GM12878 (cell line): Measurements from ENCODE around the gene GMCL1. TPM values are rescaled to one million over a fixed set of nuclear protein-coding genes. Genes with fewer than 3 reads are reported as not detected.

Experiments used
- ATAC-seq: fragments of 200-7000 bp; cut with Tn5 transposase; 3 replicates; pipeline ENCODE4 v1.9.1; 2020; ENCODE audit warnings: mild to moderate bottlenecking, moderate library complexity
- BruUV-seq: library from RNA; stranded (reverse); fragments of 400-500 nt; replicated peaks from 2 replicates; lab custom pipeline; 2021; lab: Mats Ljungman, UMichigan
- CTCF ChIA-PET: fragments of 300-600 bp; sonication (Branson Sonifier 250); formaldehyde crosslinking; extraction: SDS; loops from one replicate; lab custom pipeline; 2021; ENCODE audit warnings: inconsistent platforms; lab: Yijun Ruan, JAX
- POLR2A ChIA-PET: fragments of 350-600 bp; formaldehyde crosslinking; extraction: SDS; loops from one replicate; lab custom pipeline; 2021; ENCODE audit warnings: inconsistent platforms; lab: Charles Lee
- RAD21 ChIA-PET: fragments of 300-600 bp; sonication (Branson Sonifier 250); formaldehyde crosslinking; loops from one replicate; lab custom pipeline; 2023; ENCODE audit warnings: antibody characterized with exemption; ENCODE audit not compliant: unreplicated experiment; lab: Charles Lee
- SMC1A ChIA-PET: fragments of 300-600 bp; sonication (Branson Sonifier 250); formaldehyde crosslinking; loops from one replicate; lab custom pipeline; 2023; ENCODE audit not compliant: unreplicated experiment, uncharacterized antibody; lab: Charles Lee
- DNase-seq: peaks from one replicate; pipeline ENCODE4 v3.0.0-alpha.2; 2011; ENCODE audit warnings: low read depth, low spot score
- FAIRE-seq: peaks from 3 replicates; lab custom pipeline; 2011; peaks lifted over from hg19 to GRCh38; lab: Jason Lieb, UNC
- H2AFZ ChIP-seq: 2 replicates; pipeline ENCODE4 v1.6.0; 2011; ENCODE audit warnings: low read depth, low read length, control low read depth; ENCODE audit not compliant: control insufficient read depth
- H3K27ac ChIP-seq: 2 replicates; pipeline ENCODE4 v1.5.1; 2011; ENCODE audit warnings: control low read depth; ENCODE audit not compliant: control insufficient read depth, insufficient read depth
- H3K27me3 ChIP-seq, 2 experiments: replicated peaks in 1 of 2; 2 replicates each; pipeline versions ENCODE4 v1.6.0 to v1.6.1; 2011; ENCODE audit warnings: low read length in 1 of 2; ENCODE audit not compliant: control insufficient read depth in 2 of 2, insufficient read depth in 2 of 2
- H3K36me3 ChIP-seq, 2 experiments: 2 replicates each; pipeline ENCODE4 v1.5.1; 2011; ENCODE audit warnings: low read length in 1 of 2; ENCODE audit not compliant: control insufficient read depth in 2 of 2, insufficient read depth in 2 of 2
- H3K4me1 ChIP-seq: 2 replicates; pipeline ENCODE4 v1.6.1; 2011; ENCODE audit warnings: mild to moderate bottlenecking, low read length, moderate library complexity, mixed read lengths; ENCODE audit not compliant: control insufficient read depth, insufficient read depth
- H3K4me2 ChIP-seq: 2 replicates; pipeline ENCODE4 v1.6.0; 2011; ENCODE audit warnings: control low read depth; ENCODE audit not compliant: control insufficient read depth, insufficient read depth
- H3K4me3 ChIP-seq: fragments of 200-600 bp; sonication (generic); 2 replicates; pipeline ENCODE4 v1.5.1; 2016
- H3K79me2 ChIP-seq: 2 replicates; pipeline ENCODE4 v1.6.0; 2011; ENCODE audit warnings: low read length; ENCODE audit not compliant: control insufficient read depth, insufficient read depth
- H3K9ac ChIP-seq: 2 replicates; pipeline ENCODE4 v1.8.0; 2011; ENCODE audit warnings: low read length, control low read depth, mixed read lengths; ENCODE audit not compliant: control insufficient read depth, insufficient read depth
- H3K9me3 ChIP-seq: replicated peaks from 3 replicates; pipeline ENCODE4 v1.5.1; 2011; ENCODE audit warnings: mild to moderate bottlenecking, low read length; ENCODE audit not compliant: control insufficient read depth, insufficient read depth
- H4K20me1 ChIP-seq: 2 replicates; pipeline ENCODE4 v1.6.0; 2011; ENCODE audit not compliant: control insufficient read depth, insufficient read depth
- CHD1 ChIP-seq: IDR thresholded peaks from 2 replicates; pipeline ENCODE4 v1.6.1; 2012; ENCODE audit warnings: low read depth, low read length, improper control_type of control experiment
- EP300 ChIP-seq, 2 experiments: fragments of 150-350 bp in 1 of 2; IDR thresholded peaks; 2 replicates each; pipeline ENCODE4 v1.6.1; 2011 to 2012; ENCODE audit warnings: low read depth in 2 of 2, low read length in 2 of 2, borderline replicate concordance in 1 of 2, improper control_type of control experiment in 1 of 2, inconsistent platforms in 1 of 2; ENCODE audit not compliant: control insufficient read depth in 1 of 2
- IKZF1 ChIP-seq: fragments of 450-650 bp; conservative IDR thresholded peaks from 2 replicates; pipeline ENCODE4 v1.6.1; 2017; ENCODE audit warnings: antibody characterized with exemption, mild to moderate bottlenecking
- PRDM15 ChIP-seq: fragments of 450-650 bp; formaldehyde crosslinking; IDR thresholded peaks from 2 replicates; pipeline ENCODE4 v1.4.0; 2020; ENCODE audit warnings: mild to moderate bottlenecking, moderate library complexity
- RFX5 ChIP-seq: IDR thresholded peaks from 2 replicates; pipeline ENCODE4 v1.6.1; 2011; ENCODE audit warnings: low read depth, low read length, improper control_type of control experiment
- TAF1 ChIP-seq: IDR thresholded peaks from 2 replicates; pipeline ENCODE4 v1.6.1; 2011; ENCODE audit warnings: mild to moderate bottlenecking, low read depth, low read length, borderline replicate concordance
- YBX1 ChIP-seq: fragments of 450-650 bp; IDR thresholded peaks from 2 replicates; pipeline ENCODE4 v1.6.1; 2016; ENCODE audit warnings: antibody characterized with exemption
- ZBTB11 ChIP-seq: fragments of 450-650 bp; formaldehyde crosslinking; IDR thresholded peaks from 2 replicates; pipeline ENCODE4 v1.5.0; 2022; ENCODE audit warnings: mild to moderate bottlenecking, missing genetic modification characterization
- WGBS: methylation state at CpG from one replicate; pipeline ENCODE4 v1.1.6; 2016; ENCODE audit warnings: low lambda C conversion rate; ENCODE audit not compliant: insufficient replicate concordance, insufficient coverage; ENCODE audit errors: missing lambda C conversion rate; 5-methylcytosine and 5-hydroxymethylcytosine counted together
- in situ Hi-C: fragments of 300-500 bp; cut with MboI; formaldehyde crosslinking; loops from 9 replicates; pipeline ENCODE4 v1.14.3; 2018; ENCODE audit warnings: mixed read lengths
- intact Hi-C: fragments of 100-400 bp; cut with micrococcal nuclease; formaldehyde crosslinking; loops from one replicate; pipeline ENCODE4 v1.14.2; 2022; ENCODE audit not compliant: unreplicated experiment
- polyA plus RNA-seq, 11 experiments: library from polyadenylated mRNA; depleted of rRNA in 4 of 11; unstranded in 6 of 11; stranded (reverse) in 5 of 11; fragments of >200 nt; fragmentation: Nextera tagmentation in 4 of 11; fragmentation: Illumina TruSeq in 1 of 11; extraction: Ambion mirVana in 4 of 11; extraction: Trizol in 1 of 11; gene quantifications; 1 replicate in 1 of 11; 2 replicates in 10 of 11; pipeline versions ENCODE4 v1.2.1 to v1.2.3, GENCODE V29; 2011 to 2016; ENCODE audit warnings: inconsistent platforms in 2 of 11, missing spikeins in 2 of 11, low read depth in 1 of 11
- total RNA-seq, 4 experiments: library from RNA; depleted of rRNA in 3 of 4; stranded (reverse); fragments of >200 nt in 3 of 4; fragmentation: Illumina TruSeq in 1 of 4; extraction: Trizol in 1 of 4; gene quantifications; 2 replicates each; pipeline versions ENCODE4 v1.2.1 to v1.2.3, GENCODE V29; 2013 to 2021
- TF ChIP-seq, protein P1 (sequence below): fragments of 450-650 bp; IDR thresholded peaks from 2 replicates; pipeline ENCODE4 v1.6.1; 2017; ENCODE audit warnings: mild to moderate bottlenecking

GMCL1 gene
- total and polyA plus RNA-seq, 10 of the 15 experiments (the other 5 are each of a cell fraction or from before 2014, with no cell fraction given) = 3.7 to 21.4 (median 12.3) TPM

DNA sequence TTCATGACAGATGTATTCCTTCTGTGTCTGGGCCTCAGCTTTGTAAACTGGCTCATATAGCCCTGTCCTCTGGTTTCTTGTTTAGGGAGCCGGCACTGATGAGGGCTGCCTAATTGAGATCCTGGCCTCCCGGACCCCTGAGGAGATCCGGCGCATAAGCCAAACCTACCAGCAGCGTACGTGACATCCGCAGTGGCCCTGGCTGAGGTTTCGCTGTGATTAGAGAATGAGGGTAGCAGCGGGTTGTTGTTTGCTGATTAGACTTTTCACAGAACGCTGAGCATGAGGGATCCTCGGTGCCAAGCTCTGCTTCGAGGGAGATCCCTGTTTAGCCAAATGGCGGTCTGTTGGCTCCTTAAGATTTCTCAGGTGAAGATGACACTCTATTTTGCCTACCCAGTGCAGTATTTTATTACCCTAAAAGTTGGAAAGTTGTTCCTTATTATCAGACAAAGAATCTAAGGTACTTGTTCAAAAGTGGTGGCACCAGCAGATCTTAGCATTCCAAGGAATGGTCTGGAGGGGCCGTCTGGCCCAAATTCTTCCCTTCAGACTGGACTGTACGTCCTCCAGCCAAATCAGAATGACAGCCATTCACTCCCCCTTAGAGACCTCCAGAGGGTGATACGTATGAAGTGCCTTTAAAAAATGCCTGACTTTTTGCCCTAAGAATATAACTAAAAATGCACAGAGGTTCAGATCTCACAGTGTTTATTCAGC, 21.5 kb upstream of the GMCL1 start (continued):
- TF ChIP-seq ZBTB11 (no peak), CHD1 (no peak)
- TF ChIP-seq, protein P1, sequence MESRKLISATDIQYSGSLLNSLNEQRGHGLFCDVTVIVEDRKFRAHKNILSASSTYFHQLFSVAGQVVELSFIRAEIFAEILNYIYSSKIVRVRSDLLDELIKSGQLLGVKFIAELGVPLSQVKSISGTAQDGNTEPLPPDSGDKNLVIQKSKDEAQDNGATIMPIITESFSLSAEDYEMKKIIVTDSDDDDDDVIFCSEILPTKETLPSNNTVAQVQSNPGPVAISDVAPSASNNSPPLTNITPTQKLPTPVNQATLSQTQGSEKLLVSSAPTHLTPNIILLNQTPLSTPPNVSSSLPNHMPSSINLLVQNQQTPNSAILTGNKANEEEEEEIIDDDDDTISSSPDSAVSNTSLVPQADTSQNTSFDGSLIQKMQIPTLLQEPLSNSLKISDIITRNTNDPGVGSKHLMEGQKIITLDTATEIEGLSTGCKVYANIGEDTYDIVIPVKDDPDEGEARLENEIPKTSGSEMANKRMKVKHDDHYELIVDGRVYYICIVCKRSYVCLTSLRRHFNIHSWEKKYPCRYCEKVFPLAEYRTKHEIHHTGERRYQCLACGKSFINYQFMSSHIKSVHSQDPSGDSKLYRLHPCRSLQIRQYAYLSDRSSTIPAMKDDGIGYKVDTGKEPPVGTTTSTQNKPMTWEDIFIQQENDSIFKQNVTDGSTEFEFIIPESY = no peak
- TF ChIP-seq, all 136 proteins: peak for 0

GRCh38 chr2:69810550-69810949, 18.9 kb upstream of the GMCL1 start:
- H3K4me2 ChIP-seq = no peak overlapping the region
- no peak for DNase-seq
- no peak overlapping the region for H3K9ac ChIP-seq
- H3K79me2 ChIP-seq = no peaks in the 10 kb centered on the region
- BruUV-seq = no TSS peak
- no peak for ATAC-seq
- FAIRE-seq = no peak
- ChIA-PET POLR2A (no interaction called here), RAD21 (interaction anchor here (0.9 to 5.8 kb wide), 2 partner anchors 65 to 86 kb away, joined by 4 to 35 read pairs; no protein-coding TSS in a partner anchor), SMC1A (interaction anchor here (0.7 to 4.6 kb wide), 6 partner anchors 10 to 86 kb away, joined by 3 to 29 read pairs (median 4); no protein-coding TSS in a partner anchor), CTCF (interaction anchor here (0.9 to 13.5 kb wide), 4 partner anchors 18 to 91 kb away, joined by 3 to 408 read pairs (median 4); partner anchors contain the start of gene GMCL1)
- intact Hi-C loops = no loop called here
- H3K27me3 ChIP-seq = no peaks in the 10 kb centered on the region
- H3K9me3 ChIP-seq = no peaks in the 10 kb centered on the region
- in situ Hi-C loops = loop anchor here (5.0 to 25.0 kb wide), 2 partner anchors 88 to 248 kb away; no protein-coding TSS in a partner anchor
- no peaks in the 10 kb centered on the region for H3K4me1 ChIP-seq
- WGBS = 99% methylated on average over 6 of the region's 6 CpGs
- H3K4me3 ChIP-seq = no peak overlapping the region
- H4K20me1 ChIP-seq = no peaks in the 10 kb centered on the region
- H2AFZ ChIP-seq = no peak overlapping the region
- no peak overlapping the region for H3K27ac ChIP-seq
- peaks cover 5 to 20% of the 10 kb centered on the region in 2 experiments; a peak in 2 of 4 replicates for H3K36me3 ChIP-seq
- TF ChIP-seq TAF1 (no peak), EP300 (IDR thresholded peaks at IDR 0.05; ENCODE audit: borderline replicate concordance in 1 of 2, control insufficient read depth in 1 of 2, low read depth in 2 of 2, low read length in 2 of 2) (no peak), IKZF1 (no peak), YBX1 (no peak), PRDM15 (no peak), RFX5 (no peak)
